NOMO-1 treated with DMSO at 0.1 percent for 48 hours (cell line): ENCODE results near the gene CHI3L2.
"Not testable (repeated sequence)": the region's sequence is repeated elsewhere in the genome, so short reads cannot be mapped to it uniquely, and the experiment has no call there.

Experiments used
- DNase-seq: peaks from one replicate; lab custom pipeline; 2025; ENCODE audit not compliant: unreplicated experiment; lab: John Stamatoyannopoulos, UW

Gene CHI3L2

GRCh38 chr1:111201275-111202090, 26.0 kb upstream of the CHI3L2 start:
- DNase-seq, result no peak

- DNase-seq, result no peak
These were observed 25.2 kb upstream of the CHI3L2 start for GRCh38 chr1:111202366-111202706.

- DNase-seq, result no peak
These were observed 24.5 kb upstream of the CHI3L2 start for GRCh38 chr1:111202707-111203623.

DNA sequence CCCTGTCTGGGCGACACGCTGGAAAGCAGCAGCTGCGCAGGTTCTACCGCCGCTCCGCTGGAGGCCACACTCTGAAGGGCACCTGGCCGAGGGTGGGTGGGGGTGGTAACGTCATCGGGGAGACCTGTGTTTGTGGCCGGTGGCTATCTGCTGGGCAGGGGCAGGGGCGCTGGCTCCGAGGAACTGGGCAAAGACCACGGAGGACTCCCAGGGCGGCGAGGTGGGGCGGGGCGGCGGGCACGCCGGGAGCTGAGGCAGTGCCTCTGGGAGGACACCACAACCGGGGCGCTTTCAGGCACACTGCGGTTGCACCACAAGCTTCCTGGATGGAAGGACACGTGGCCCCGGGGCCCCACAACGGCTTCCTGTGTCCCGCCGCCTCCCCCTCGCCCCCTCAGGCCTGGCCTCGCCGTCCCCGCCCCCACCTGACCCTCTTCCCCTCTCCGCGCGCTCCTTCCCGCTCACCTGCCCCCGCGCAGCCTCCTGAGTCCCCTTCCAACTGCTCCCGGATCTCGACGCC, 23.8 kb upstream of the CHI3L2 start:
- peak; percentile 87 for DNase-seq

DNA sequence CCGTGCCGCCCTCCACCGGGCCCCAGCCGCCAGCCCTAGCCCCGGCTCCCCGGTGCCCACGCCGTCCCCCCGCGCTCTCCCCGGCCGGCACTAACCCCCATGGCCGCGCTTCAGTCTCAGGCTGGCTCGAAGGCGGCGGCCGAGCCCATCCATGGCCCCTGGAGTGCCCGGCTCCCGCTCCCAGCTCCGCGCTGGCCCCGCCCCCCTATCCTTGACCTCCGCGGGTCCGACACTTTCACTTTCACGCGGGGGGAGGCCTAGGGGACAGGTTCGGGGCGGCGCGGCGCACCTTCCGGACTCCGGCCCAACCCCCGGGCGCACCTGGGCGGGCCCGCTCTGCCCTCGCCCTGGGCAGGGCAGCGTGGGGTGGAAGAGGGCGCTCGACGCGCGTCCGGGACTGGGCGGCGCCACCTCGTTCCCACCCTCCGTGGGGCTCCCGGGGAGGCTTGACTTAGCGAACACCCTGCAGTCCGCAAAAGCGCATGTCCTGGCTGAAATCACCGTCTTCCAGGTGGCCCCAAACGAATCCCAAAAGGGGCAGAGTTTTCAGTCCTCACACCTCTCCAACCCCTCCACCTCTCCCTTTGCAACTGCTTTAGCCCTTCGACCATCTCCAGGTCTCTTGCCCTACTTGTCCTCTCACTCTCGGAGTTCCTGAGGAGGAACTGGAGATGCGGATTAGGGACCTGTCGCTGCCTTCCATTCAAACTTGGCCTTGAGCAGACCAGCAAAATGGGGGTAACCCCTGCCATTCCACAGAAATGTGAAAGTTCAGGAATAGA, 23.1 kb upstream of the CHI3L2 start:
- DNase-seq, result peak; percentile 56

- peak; percentile 82 for DNase-seq
These were observed 22.4 kb upstream of the CHI3L2 start for GRCh38 chr1:111204983-111205713.

GRCh38 chr1:111205714-111206050, 21.8 kb upstream of the CHI3L2 start:
- DNase-seq, result peak; percentile 83

DNA sequence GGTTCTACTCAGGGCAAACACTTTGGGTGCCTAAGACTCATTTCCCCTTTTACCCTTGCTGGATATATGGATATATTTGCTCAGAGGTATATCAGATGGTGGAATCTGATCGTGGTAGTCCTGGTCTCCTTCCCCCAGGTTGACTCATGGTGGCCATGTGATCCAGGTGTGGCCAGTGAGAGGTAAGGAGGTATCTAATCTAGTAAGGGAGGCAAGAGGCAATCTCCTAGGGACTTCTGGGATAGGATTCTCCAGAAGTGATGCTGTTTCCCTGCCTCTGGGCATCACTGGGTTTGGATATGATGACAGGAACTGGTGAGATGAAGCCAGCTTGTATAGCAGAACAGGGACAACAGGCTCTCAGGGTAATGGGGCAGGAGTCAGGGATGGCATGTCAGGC, 18.6 kb upstream of the CHI3L2 start:
- no peak for DNase-seq

GRCh38 chr1:111209622-111210021, 17.9 kb upstream of the CHI3L2 start:
- DNase-seq, result no peak

GRCh38 chr1:111211921-111212320, 15.6 kb upstream of the CHI3L2 start:
- DNase-seq, result no peak

GRCh38 chr1:111212634-111213335, 14.7 kb upstream of the CHI3L2 start:
- DNase-seq, result no peak

DNA sequence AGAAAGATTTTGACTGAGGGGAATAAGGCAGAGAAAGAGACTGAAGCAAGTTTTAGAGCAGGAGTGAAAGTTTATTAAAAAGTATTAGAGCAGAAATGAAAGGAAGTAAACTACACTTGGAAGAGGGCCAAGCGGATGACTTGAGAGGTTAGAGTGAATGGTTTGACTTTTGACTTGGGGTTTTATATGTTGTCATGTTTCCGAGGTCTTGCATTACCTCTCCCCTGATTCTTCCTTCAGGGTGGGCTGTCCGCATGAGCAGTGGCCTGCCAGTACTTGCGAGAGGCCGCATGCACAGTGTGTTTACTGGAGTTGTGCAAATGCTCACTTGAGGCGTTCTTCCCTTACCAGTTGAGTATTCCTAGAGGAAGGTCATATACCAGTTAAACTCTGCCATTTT, 14.1 kb upstream of the CHI3L2 start:
- peak; percentile 27 for DNase-seq

DNA sequence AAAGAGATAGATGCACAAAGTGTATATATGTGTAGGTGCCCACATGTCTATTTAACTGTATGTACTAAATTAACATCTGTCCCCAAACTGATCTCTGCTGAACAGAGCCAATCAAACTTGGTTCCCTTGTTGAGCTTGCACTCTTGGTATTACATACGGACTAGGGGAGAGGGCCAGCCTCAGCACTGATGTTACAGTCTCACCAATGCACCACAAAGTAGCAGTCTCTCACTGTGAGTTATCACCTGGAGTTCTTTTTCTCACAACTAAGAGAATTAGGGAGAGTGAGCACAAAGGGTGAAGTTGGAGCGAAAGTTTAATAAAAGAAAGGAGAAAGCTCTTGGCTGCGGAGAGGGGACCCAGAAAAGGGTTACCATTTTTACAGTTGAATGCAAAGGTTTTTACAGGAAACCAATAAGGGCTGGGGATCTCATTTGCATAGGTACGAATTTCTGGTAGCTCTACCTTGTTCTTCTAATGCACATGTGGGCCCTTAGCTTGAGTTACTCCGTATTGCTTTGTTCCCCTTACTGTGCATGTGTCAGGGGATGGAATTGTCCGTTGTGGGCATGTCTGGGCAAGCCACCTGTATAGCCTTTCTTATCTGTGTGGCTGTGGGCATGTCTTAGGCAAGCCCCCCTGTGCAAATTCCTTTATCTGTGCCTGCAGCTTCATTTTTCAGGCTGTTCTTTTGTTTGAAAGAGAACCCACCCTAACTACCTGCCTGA, 13.3 kb upstream of the CHI3L2 start:
- peak; percentile 48 for DNase-seq

DNA sequence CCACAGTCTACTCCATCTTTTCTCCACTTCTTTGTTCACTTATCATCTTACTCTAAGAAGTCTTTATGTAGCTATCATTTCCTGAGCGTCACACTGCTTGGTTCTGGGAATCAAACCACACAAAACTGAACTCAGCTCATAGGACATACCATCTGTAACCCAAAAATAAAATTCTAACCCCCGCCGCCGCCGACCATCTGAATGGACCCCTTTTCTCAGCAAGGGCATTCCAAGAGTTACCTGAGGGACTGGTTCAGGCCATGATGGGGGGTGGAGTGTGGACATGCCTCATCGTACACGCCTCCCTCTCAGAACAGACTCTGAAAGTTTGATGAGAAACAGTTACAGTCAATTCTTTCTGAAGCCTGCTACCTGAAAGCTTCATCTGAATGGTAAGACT, 12.6 kb upstream of the CHI3L2 start:
- no peak for DNase-seq

GRCh38 chr1:111215285-111215684, 12.2 kb upstream of the CHI3L2 start:
- DNase-seq, result not testable (repeated sequence)

DNA sequence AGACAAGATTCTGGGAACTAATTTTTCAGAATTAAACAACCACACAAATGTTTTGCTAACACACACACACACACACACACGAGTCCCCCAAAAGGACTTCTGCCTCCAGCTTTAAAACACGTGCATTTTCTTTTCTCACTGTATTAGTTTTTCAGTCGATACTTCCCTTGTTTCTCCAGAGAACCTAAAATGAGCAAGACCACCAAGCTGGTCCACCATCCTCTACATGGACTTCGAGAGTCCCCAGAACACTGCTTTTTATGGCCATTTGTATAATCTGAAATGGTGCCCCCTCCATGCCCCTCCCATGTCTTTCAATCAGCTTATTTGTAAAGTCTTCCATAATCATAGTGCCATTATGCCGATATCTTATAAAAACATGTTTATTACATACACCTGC, 10.8 kb upstream of the CHI3L2 start:
- DNase-seq, result no peak

- no peak for DNase-seq
These were observed 10.2 kb upstream of the CHI3L2 start for GRCh38 chr1:111217183-111217910.

- DNase-seq, result no peak
These were observed 8.6 kb upstream of the CHI3L2 start for GRCh38 chr1:111218701-111219556.
